IPS-20b (cell line): ENCODE measurements around the gene FAM83B.
A peak's percentile ranks its signal among the peaks of the same experiment; 100 is the strongest.
"Not testable (repeated sequence)": the region's sequence is repeated elsewhere in the genome, so short reads cannot be mapped to it uniquely, and the experiment has no call there.

Experiments used
- H3K27ac ChIP-seq: one replicate; pipeline ENCODE4 v1.5.1; 2013; ENCODE audit warnings: low read length
- H3K27me3 ChIP-seq: 2 replicates; pipeline ENCODE4 v1.6.1; 2013; ENCODE audit warnings: mild to moderate bottlenecking, low read length, inconsistent platforms; ENCODE audit not compliant: insufficient read depth
- H3K36me3 ChIP-seq: 2 replicates; pipeline ENCODE4 v1.6.1; 2013; ENCODE audit warnings: low read depth, mild to moderate bottlenecking, inconsistent platforms, low read length, moderate library complexity; ENCODE audit not compliant: insufficient read depth
- H3K4me1 ChIP-seq: 2 replicates; pipeline ENCODE4 v1.6.1; 2013; ENCODE audit warnings: mild to moderate bottlenecking, control low read depth, inconsistent platforms, low read length, moderate library complexity; ENCODE audit not compliant: insufficient read depth
- H3K4me3 ChIP-seq: 2 replicates; pipeline ENCODE4 v1.5.1; 2013; ENCODE audit warnings: mild to moderate bottlenecking, low read length, inconsistent platforms
- H3K9ac ChIP-seq: 2 replicates; pipeline ENCODE4 v1.6.1; 2013; ENCODE audit warnings: low read depth, mild to moderate bottlenecking, inconsistent platforms, low read length, moderate library complexity
- H3K9me3 ChIP-seq: 2 replicates; pipeline ENCODE4 v1.6.1; 2013; ENCODE audit warnings: mild to moderate bottlenecking, low read depth, low read length, inconsistent platforms; ENCODE audit not compliant: insufficient read depth

Gene FAM83B

DNA sequence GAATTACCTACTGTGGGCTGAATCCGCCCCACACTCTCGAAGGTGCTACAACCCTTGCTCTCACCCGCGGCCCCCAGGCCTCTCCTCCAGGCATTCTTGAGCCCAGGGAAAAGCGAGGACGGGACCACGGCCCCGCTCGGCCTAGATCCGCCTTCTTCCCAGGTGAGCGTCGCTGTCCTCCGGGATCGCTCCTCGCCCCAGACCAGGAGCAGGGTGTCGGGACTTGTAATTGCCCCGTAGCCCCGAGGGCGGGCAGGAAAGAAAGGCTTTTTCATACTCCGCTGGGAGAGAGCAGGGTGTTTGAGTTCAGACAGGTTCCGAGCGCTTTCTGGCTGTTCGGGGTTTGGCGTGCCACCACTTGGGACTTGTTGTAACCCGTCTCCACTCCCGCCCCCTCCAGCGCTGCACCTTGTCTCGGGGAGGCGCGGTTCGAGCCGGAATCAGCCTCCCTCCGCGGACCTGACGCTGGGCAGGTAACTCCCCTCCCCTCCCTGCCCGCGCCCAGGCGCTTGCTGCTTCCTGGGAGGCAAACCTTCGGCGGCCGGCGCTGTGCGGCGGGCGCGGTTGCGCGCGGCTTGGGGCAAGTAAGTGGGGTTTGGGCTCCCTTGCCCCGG, at the start of gene FAM83B:
TSS of gene FAM83B (plus strand) at position 529 of the 614 bp plus-strand sequence. CDS start 23,476 bp downstream, outside the sequence.
- Histone ChIP-seq H3K4me1 (0 out of 2 replicates have a peak, but pooled peaks cover 7% of the 10 kb centered on the region), H3K9me3 (no peaks in the 10 kb centered on the region), H3K27ac (no peak within 1 kb of the TSS), H3K36me3 (no peaks in the 10 kb centered on the region), H3K4me3 (peak within 1 kb of the TSS; percentile 80), H3K9ac (peak within 1 kb of the TSS; percentile 66), H3K27me3 (peaks cover 29% of the 10 kb centered on the region)

- H3K36me3 ChIP-seq, H3K9ac ChIP-seq, H3K4me3 ChIP-seq, H3K27ac ChIP-seq, H3K9me3 ChIP-seq, H3K4me1 ChIP-seq, H3K27me3 ChIP-seq: not testable (repeated sequence)
These were observed 49.7 kb upstream of the FAM83B start for GRCh38 chr6:54796918-54797317.

DNA sequence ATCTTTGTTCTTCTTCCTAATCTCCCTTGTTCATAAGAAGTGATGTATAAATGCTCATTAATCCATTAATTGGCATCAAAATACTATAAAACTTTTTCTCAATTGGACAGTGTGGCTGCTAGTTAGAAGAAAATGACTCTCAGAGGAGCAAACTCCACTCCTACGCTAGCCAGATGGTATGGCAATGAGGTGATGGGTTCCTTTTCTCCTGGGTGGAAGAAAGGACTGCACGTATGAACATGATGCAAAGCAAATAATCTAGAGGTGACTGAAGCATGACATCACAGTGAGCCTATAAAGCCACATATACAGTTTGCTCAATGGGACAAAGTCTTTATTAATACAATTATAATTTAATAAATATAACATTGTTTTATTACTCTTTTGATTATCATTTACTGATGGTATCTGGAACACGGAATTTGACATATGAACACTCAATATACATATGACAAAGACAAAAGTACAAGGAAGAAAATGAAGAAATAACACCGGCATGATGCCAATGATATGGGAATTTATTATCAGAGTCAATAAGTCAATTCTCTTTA, 46.4 kb upstream of the FAM83B start:
- Histone ChIP-seq H3K9me3 (0 out of 2 replicates have a peak, but pooled peaks cover 3% of the 10 kb centered on the region), H3K9ac (no peak overlapping the region), H3K27me3 (no peaks in the 10 kb centered on the region)

GRCh38 chr6:54801244-54801643, 45.3 kb upstream of the FAM83B start:
- H3K27me3 ChIP-seq = no peaks in the 10 kb centered on the region
- peaks cover 12% of the 10 kb centered on the region for H3K4me1 ChIP-seq

More for the DNA sequence above, 46.4 kb upstream of the FAM83B start:
- Histone ChIP-seq H3K36me3 (no peaks in the 10 kb centered on the region), H3K4me3 (no peak overlapping the region), H3K27ac (no peak overlapping the region), H3K4me1 (peaks cover 6% of the 10 kb centered on the region)

GRCh38 chr6:54801669-54802068, 44.9 kb upstream of the FAM83B start:
- H3K27me3 ChIP-seq = no peaks in the 10 kb centered on the region
- no peaks in the 10 kb centered on the region for H3K9me3 ChIP-seq
- H3K36me3 ChIP-seq = no peaks in the 10 kb centered on the region
- no peak overlapping the region for H3K4me3 ChIP-seq
- peaks cover 12% of the 10 kb centered on the region for H3K4me1 ChIP-seq
- H3K27ac ChIP-seq = no peak overlapping the region
- H3K9ac ChIP-seq = no peak overlapping the region

More at GRCh38 chr6:54801244-54801643, 45.3 kb upstream of the FAM83B start:
- Histone ChIP-seq H3K9ac (no peak overlapping the region), H3K4me3 (no peak overlapping the region), H3K27ac (no peak overlapping the region), H3K9me3 (0 out of 2 replicates have a peak, but pooled peaks cover 2% of the 10 kb centered on the region), H3K36me3 (no peaks in the 10 kb centered on the region)

DNA sequence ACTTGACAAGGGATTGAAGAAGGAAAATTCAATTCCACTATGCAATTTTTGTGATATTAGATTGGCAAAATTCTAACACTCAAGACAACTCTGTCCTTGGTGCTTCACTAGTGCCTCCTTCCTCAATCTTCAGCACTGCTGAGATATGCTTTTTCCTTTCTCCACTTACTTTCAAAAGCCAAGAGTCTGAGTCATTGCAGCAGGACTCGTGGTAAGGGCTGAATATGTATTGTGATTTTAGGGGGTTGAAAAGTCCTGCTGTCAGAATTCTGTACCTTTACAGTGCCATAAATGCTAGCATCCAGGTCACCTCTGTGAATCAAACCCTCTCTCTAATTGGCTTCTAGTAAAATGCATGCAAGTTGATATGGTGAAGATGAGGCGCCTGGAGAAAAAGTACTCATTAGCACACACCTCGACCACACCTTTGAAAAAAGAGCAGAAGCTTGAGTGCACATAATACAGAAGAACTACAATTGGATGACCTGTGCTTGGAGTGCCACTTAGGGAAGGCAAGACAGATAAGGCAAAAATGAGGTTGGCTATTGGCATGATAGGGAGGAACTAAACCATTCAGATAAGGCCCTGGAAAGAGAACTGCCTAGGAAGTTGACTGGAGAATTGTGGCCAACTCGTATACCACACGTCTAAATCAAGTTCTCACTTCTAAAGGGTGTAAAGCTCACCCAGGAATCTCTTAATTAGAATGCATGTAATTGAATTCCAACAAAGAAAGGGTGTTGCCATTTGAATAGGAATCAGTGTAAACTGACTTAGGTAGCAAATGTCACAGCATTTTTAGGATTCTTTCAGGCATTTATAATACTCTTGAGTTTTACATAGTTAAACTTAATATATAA, 43.6 kb upstream of the FAM83B start:
- no peaks in the 10 kb centered on the region for H3K27me3 ChIP-seq
- H3K9ac ChIP-seq = no peak overlapping the region
- H3K4me1 ChIP-seq = peaks cover 12% of the 10 kb centered on the region
- H3K9me3 ChIP-seq = no peaks in the 10 kb centered on the region
- no peak overlapping the region for H3K27ac ChIP-seq
- no peaks in the 10 kb centered on the region for H3K36me3 ChIP-seq
- H3K4me3 ChIP-seq = 0 out of 2 replicates have a peak overlapping the region, but pooled peaks have one; percentile 20

DNA sequence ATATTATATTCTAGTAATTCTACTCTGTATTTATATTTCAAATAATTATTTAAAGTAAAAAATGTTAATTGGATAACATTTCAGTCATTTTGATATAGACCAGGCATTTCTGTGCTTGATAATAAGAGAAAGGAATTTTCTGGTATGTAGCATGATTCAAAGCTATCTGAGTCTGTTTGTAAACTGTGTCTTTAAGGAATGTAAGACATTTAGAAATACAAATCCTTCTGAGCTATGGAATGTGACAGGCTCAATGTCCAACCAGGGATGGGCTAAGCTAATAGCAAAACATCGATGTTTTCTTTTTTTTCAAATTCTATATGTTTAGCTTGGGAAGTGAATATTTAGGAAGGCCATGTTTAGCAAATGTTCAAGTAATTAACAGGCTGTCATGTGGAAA, 41.5 kb upstream of the FAM83B start:
- Histone ChIP-seq H3K27me3 (no peaks in the 10 kb centered on the region), H3K4me3 (no peak overlapping the region), H3K36me3 (no peaks in the 10 kb centered on the region), H3K4me1 (peaks cover 12% of the 10 kb centered on the region), H3K27ac (no peak overlapping the region), H3K9me3 (no peaks in the 10 kb centered on the region), H3K9ac (no peak overlapping the region)

DNA sequence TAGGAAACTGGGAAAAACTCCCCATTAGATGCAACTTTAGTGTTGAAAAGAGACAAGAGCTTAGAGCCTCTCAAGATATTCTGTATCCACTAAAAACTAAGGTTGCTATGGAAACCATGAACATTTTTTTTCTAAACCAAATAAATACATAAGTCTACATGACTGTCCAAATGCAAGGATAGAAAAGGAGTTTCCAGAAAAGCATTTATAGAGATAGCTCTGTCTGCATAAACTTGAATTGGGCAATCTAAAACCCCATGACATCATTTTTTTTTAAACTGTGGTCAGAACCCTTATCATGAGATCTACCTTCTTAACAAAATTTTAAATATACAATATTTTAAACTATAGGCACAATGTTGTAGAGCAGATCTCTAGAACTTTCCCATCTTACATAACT, 36.4 kb upstream of the FAM83B start:
- Histone ChIP-seq H3K36me3 (no peaks in the 10 kb centered on the region), H3K9me3 (no peaks in the 10 kb centered on the region), H3K4me3 (no peak overlapping the region), H3K27ac (no peak overlapping the region), H3K4me1 (peaks cover 6% of the 10 kb centered on the region; the same call in 1 of the 2 replicates), H3K9ac (no peak overlapping the region), H3K27me3 (no peaks in the 10 kb centered on the region)

GRCh38 chr6:54813892-54814291, 32.7 kb upstream of the FAM83B start:
- no peaks in the 10 kb centered on the region for H3K4me1 ChIP-seq
- H3K27me3 ChIP-seq = no peaks in the 10 kb centered on the region
- H3K36me3 ChIP-seq = no peaks in the 10 kb centered on the region
- H3K9me3 ChIP-seq = no peaks in the 10 kb centered on the region
- H3K9ac ChIP-seq = no peak overlapping the region
- H3K27ac ChIP-seq = no peak overlapping the region
- H3K4me3 ChIP-seq = no peak overlapping the region

DNA sequence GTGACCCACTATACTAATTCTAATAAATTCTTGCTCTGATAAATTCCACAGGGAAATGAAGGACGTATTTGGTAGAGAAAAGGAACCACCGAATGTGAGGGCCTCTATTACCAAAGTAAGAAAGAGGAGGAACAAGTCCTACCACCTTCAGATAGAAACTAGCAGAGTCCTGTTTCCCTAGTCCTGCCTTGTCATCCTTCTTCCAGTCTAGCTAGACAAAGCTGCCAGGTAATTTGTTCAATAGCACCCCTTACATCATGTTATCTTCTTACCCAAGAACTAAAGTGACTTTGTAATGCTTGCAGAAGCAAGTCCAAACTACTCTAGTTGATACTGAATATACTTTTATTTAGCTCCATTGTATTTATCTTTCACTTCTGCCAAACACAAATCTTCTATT, 29.3 kb upstream of the FAM83B start:
- H3K4me1 ChIP-seq = no peaks in the 10 kb centered on the region
- no peaks in the 10 kb centered on the region for H3K27me3 ChIP-seq
- H3K4me3 ChIP-seq = no peak overlapping the region
- H3K9ac ChIP-seq = no peak overlapping the region
- no peaks in the 10 kb centered on the region for H3K36me3 ChIP-seq
- H3K9me3 ChIP-seq = no peaks in the 10 kb centered on the region
- no peak overlapping the region for H3K27ac ChIP-seq

DNA sequence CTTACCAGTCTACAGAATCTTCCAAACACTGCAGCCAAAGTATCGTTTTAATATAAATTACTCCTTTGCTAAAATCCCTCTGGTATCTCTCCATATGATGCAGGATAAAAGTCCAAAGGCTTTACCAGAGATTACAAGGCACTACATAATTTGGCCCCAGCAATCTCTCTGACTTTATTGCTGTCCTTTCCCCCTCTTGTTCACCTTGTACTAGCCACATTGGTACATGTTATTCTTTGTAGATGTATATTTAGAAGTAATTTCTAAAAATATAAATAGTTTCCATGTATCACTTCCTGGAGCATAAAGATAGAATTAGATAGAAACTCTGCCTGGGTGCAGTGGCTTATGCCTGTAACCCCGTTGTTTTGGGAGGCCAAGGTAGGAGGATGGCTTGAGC, 28.7 kb upstream of the FAM83B start:
- no peaks in the 10 kb centered on the region for H3K27me3 ChIP-seq
- H3K27ac ChIP-seq = no peak overlapping the region
- no peak overlapping the region for H3K9ac ChIP-seq
- no peaks in the 10 kb centered on the region for H3K9me3 ChIP-seq
- H3K4me3 ChIP-seq = no peak overlapping the region
- no peaks in the 10 kb centered on the region for H3K36me3 ChIP-seq
- no peaks in the 10 kb centered on the region for H3K4me1 ChIP-seq

GRCh38 chr6:54824225-54824624, 22.3 kb upstream of the FAM83B start:
- not testable (repeated sequence) for H3K27ac ChIP-seq, H3K36me3 ChIP-seq, H3K4me1 ChIP-seq, H3K27me3 ChIP-seq, H3K4me3 ChIP-seq, H3K9ac ChIP-seq, H3K9me3 ChIP-seq
